NCI-H1048 (cell line): ENCODE data around the gene SS18L1.
A peak's percentile ranks its signal among the peaks of the same experiment; 100 is the strongest.
"Not testable (repeated sequence)": the region's sequence is repeated elsewhere in the genome, so short reads cannot be mapped to it uniquely, and the experiment has no call there.

Source experiments
- DNase-seq: peaks from one replicate; lab custom pipeline; 2025; lab: John Stamatoyannopoulos, UW

Gene SS18L1, protein sequence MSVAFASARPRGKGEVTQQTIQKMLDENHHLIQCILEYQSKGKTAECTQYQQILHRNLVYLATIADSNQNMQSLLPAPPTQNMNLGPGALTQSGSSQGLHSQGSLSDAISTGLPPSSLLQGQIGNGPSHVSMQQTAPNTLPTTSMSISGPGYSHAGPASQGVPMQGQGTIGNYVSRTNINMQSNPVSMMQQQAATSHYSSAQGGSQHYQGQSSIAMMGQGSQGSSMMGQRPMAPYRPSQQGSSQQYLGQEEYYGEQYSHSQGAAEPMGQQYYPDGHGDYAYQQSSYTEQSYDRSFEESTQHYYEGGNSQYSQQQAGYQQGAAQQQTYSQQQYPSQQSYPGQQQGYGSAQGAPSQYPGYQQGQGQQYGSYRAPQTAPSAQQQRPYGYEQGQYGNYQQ

DNA sequence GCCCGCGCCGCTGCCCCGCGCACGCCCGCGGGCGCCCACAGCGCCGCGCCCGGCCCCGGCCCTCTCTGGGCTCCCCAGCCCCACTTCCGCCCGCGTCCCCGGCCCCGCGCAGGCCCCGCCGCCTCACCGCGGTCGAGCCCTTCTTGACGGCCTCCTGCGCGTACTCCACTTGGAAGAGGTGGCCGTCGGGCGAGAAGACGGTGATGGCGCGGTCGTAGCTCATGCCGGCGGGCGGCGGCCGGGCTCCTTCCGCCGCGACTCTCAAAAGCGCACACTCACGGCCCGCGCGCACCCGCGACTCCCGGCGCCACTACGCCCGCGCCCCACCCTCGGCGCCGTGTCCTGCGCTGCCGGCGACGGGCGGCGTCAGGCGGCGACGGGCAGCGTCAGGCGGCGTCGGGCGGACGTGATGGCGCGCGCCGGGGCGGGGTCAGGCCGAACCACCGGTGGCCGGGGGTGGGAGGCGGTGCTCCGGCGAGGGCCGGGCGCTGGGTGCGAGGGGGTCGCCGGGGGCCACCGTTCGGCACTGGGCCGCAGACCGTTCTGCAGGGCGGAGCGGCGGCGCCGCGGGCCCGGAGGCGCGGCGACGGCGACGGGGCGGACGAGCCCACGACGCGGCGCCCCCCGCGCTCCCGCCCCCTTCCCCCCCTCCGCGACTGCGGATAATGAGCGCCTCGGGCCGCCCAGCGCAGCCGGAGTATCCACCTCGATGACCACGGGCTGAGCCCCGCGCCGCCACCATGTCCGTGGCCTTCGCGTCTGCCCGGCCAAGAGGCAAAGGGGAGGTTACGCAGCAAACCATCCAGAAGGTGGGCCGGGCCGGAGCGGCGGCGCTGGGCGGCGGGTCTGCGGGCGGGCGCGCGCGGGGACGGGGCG lies at the start of gene SS18L1, which contains the start of gene PSMA7:
TSS of gene SS18L1 (plus strand) at position 689 of the 876 bp plus-strand sequence. CDS start at position 741, 52 bp downstream.
TSS of gene PSMA7 (minus strand) at position 314 of the 876 bp plus-strand sequence. CDS start at position 223, 91 bp downstream.
- DNase-seq, result peak; percentile 67

DNA sequence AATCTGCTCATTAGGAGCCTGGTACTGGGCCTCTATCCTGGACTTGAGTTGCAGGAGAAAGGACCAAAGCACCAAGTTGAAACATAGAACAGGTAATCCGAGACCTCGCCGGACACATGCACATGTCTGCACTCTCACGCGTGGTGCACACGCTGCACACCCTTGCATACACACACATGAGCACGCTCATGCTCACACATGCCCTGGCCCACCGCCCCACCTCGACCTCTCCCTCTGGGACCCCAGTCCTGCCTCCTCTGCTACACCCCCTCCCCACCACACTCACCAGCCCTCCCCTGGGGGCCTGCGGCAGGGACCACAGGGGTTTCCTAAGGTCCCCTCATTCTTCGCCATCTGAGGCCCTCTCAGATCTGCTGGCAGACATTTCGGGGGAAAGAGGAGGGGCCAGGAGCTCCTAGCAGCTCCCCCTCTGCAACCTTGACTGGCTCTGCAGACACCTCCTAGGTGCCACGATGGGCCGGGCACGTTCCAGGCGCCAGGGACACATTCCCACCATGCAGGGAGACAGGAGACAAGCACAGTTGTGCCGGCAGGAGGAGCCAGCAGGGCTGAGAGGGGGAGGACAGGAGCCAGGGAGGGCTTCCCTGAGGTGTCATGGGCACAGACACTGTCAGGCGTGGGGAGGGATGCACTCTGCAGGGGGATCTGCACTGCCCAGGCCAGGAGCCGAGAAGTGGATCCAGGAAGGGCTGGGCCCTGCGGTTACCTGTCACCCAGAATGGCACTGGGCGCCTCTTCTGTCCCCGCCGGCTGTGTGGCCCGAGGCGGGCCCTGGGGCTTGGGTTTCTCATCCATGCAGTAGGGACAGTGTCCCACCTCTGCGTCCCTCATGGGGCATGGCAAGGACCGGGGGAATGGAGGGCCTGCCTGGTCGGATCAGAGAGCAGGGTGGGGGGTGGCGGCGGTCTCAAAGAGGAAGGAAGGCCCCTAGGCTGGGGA lies 46.9 kb upstream of the SS18L1 start:
- DNase-seq, result no peak

DNA sequence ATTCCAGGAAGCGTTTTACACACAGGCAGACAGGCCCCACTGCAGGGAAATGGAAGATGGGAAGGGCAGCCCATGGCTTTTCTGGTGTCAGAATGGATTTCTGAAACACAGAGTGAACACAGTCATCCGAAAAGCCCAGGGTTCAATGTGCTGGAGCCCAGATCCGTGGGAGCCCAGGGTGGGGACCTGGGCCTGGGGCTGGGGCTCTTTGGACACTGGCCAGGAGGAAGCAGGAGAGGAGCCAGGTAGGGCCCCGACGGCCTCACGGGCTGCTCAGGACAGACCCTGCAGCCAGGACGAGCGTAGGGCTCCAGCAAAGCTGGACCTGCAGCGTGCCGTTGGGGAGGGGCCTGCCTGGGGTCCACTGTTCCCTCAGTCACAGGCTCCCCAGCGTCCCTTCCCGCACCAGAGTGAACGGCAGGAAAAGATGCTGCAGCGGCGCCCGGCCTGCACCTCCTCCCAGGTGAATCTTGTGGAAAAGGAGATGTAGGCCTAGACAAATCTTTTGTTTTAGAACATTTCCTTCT lies 45.6 kb upstream of the SS18L1 start:
- no peak for DNase-seq

DNA sequence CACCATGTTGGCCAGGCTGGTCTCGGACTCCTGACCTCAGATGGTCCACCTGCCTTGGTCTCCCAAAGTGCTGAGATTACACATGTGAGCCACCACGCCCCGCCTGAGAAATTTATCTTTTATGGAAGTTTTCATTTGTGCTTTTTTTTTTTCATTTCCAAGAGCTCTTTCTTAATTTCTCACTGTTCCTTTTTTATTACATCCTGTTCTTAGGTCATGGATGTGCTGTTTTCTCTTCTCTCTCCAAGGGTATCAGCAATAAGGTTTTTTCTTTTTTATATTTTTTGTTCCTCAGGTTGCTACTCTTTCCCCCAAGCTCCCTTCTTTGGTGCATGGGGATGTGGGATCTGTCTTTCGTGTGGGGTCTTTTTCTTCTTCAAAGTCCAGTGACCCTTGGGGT lies 42.5 kb upstream of the SS18L1 start:
- no peak for DNase-seq

DNA sequence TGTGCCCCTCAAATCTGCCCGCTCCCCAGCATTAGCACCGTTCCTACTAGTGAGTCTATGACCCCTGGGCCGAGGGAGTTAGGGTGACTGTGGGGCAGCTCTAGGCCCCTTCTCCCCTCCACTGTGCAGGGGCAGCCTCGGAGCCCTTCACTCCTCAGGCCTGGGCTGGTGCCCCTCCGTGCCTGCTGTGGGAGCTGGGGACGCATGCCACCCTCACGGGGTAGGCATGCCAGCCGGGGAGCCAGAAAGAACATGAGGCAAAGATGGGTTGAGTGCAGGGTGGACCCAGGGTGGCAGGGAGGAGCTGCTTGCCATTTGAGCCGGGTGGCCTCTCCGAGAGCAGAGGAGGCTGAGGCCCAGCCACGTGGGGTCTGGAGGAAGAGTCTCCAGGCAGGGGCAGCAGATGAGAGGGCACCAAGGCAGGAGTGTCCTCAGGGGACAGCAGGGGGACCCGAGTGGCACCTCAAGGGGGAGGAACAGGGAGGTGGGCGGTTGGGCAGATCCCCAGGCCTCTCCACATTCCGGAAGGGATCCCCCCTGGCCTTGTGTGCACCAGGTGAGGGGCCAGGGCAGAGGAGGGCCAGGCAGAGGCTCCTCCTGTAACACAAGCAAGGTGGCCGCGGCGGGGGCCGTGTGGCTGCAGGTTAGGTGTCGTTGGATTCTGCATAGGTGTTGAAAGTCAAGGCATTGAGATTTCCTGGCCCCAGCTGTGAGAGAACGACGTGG lies 39.9 kb upstream of the SS18L1 start:
- DNase-seq, result no peak

DNA sequence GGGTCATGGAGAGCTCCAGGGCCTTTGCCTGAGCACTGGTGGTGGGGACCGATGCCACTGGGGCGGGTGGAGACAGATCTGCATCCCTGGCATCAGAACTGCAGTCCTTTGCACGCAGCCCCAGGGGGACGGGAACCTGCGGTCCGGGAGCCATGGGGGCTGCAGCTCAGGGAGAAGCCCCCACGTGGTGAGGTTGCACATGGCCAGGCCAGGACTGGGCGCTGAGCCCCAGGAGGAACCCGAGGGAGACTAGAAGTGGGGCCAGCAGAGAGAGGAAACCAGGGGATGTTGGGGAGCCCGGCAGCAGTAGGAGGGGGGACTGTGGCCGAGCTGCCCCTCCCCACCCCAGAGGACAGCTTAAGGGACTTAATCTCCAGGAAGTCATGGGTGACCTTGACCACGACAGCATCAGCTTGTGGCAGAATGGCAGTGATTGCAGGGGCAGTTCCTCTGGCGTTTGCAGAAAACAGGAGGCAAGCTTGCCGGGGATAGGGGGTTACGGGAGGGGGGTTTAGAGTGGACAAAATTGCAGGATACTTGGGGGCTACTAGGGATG lies 39.3 kb upstream of the SS18L1 start:
- no peak for DNase-seq

DNA sequence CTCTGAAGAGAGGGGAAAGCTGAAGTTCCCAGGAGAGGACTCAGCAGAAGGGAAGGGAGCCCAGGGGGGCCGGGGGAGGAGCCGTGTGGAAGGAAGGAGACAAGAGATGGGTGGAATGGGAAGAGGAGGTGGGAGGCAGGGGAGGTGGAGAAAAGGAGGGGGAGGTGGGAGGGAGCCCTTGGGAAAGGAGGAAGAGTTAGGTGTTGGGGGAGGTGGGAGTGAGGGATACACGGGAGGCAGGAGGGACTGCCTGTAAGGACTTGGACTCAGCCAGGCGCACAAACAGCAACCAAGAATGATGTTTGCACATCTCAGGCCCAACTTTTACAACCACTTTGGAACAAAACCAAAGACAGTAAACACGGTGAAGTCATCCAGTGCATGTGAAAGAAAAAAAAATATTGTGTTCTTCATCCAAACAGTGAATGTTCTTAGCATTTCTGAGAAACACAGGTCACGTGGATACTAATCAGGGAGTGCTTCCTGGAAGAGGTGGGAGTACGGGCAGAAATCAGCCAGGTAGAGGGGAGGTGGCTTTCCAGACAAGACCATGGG lies 38.7 kb upstream of the SS18L1 start:
- no peak for DNase-seq

DNA sequence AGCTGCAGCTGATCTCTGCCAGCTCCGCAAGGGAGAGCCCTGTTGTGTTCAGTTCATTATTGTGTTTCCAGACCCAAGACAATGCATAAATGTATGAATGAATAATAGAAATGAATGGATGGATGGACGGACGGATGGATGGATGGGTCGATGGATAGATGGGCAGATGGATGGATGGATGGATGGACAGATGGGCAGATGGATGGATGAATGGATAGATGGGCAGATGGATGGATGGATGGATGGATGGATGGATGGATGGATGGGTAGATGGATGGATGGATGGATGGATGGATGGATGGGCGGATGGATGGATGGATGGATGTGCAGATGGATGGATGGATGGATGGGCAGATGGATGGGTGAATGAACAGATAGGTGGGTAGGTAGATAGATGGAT lies 38.0 kb upstream of the SS18L1 start:
- no peak for DNase-seq

DNA sequence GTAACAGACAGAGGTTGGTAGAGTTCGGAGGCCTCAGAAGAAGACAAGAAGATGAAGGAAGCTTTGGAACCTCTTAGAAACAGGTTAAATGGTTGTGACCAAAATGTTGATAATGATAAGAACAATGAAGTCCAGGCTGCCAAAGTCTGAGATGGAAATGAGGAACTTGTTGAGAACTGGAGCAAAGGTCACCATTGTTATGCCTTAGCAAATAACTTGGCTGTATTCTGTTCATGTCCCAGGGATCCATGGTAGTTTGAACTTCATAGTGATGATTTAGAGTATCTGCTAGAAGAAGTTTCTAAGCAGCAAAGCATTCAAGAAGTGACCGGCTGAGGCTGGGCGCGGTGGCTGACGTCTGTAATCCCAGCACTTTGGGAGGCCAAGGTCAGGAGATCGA lies 32.4 kb upstream of the SS18L1 start:
- DNase-seq, result no peak

DNA sequence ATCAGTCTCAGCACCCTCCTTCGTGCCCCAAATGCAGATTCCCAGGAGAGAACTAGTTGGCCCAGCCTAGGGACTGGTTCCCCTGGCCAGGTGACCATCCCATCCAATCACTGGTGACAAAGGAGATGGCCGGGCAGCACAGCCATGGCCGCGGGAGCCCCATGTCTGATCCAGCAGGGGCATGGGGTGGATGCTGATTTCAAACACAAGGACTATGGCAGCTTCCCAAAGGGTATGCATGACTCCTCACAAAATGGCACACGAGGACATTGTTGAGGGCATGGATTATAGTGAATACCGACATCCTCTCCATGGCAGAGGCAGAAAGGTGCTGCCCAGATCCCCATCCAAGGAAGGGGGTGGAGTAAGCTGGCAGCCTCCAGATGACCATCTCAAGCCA lies 31.2 kb upstream of the SS18L1 start:
- DNase-seq, result no peak

DNA sequence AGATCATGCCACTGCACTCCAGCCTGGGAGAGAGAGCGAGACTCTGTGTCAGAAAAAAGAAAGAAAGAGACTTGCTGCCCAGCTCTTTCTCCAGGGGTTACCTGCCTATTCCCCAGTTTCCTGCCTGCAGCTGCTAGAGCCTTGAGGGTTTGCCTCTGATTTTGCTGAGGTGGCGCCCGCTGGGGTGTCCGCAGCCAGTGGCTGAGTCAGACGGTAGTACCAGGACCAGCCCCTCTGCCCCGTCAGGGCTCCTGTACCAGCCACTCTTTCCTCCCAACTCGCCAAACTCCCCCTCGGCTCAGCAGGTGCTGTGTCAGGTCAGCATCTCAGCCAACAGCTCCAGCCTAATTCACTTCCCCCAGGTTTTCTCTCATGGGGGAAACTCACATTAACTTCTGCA lies 28.7 kb upstream of the SS18L1 start:
- DNase-seq, result no peak

DNA sequence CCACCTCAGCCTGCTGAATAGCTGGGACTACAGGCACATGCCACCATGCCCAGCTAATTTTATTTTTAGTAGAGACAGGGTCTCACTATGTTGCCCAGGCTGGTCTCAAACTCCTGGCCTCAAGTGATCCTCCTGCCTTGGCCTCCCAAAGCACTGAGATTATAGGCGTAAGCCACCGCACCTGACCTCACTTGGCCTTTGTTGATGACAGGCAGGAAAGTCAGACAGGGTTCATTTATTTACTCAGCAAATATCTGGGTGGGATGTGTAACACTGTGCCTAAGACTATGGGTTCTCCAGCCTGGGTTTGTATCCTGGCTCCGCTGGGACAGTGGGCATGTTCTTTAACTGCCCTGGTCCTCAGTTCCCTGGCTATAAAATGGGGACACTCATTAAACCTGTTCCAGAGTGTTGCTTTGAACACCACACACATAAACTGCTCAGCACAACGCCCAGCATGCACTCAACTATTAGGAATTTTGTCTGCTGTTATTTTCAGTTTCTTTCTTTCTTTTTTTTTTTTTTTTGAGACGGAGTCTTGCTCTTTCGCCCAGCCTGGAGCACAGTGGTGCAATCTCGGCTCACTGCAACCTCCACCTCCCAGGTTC lies 27.7 kb upstream of the SS18L1 start:
- DNase-seq, result not testable (repeated sequence)

DNA sequence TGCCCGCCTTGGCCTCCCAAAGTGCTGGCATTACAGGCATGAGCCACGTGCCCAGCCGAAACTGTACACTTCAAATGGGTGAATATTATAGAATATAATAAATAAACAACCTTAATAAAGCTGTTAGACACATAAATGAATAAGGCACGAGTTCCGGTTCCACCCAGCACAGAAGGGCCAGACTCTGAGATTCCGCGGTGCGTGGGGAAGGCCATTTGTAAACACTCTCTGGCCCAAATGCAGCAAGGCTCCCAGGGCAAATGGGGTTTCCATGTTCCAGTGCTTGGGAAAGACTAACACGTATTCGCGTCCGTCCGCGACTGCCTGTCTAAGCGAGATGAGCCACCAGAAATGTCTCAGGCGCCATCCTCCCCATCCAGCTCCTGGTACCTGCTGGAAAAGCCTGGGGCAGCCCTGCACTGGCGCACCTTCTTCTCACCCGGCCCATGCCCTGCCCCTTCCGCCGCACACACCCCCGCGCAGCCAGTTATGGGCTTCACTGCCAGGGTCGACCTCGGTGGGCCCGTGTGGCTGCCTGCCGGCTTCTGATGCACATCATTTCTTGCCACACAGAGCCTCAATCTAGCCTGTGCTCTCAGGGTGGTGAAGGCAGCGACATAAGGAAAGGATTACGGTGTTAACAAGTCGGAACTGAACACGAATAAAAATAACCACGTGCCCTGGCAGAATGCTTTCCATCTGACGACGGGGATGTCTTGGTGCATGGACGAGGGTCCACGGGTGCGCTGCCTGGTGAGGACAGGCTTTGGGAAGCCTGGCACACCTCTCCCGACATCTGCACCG lies 26.8 kb upstream of the SS18L1 start:
- DNase-seq, result no peak

DNA sequence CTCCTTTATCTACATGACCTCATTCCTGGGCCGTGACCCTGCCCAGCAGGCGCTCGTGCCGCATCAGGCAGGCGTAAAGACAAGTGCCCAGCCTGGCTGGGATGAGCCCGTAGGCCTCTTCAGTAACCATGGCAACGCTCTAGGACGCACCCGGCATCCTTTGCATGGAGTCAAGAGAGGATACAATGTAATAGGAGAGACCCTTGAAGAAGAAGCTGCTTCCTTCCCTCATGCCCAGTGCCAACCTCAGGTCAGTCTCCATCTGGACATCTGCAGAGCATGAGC lies 26.3 kb upstream of the SS18L1 start:
- no peak for DNase-seq

DNA sequence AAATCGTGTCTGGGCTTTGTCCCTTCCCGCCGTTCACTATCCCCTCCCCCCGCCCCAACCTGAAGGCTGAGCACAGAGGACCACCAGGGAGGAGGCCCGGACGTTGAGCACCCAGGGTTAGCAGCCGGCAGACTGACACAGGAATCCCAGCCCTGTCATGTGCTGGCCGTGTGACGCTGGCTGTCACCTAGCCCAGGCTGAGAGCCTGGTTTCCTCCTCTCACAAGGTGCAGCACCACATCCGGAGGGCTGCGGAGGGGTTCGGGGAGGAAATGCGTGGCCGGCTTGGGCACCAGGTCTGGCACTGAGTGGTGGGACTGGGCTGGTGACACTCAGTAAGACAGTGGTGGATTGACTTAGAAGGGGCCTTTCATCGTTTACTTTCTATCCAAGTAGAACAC lies 25.9 kb upstream of the SS18L1 start:
- DNase-seq, result no peak

DNA sequence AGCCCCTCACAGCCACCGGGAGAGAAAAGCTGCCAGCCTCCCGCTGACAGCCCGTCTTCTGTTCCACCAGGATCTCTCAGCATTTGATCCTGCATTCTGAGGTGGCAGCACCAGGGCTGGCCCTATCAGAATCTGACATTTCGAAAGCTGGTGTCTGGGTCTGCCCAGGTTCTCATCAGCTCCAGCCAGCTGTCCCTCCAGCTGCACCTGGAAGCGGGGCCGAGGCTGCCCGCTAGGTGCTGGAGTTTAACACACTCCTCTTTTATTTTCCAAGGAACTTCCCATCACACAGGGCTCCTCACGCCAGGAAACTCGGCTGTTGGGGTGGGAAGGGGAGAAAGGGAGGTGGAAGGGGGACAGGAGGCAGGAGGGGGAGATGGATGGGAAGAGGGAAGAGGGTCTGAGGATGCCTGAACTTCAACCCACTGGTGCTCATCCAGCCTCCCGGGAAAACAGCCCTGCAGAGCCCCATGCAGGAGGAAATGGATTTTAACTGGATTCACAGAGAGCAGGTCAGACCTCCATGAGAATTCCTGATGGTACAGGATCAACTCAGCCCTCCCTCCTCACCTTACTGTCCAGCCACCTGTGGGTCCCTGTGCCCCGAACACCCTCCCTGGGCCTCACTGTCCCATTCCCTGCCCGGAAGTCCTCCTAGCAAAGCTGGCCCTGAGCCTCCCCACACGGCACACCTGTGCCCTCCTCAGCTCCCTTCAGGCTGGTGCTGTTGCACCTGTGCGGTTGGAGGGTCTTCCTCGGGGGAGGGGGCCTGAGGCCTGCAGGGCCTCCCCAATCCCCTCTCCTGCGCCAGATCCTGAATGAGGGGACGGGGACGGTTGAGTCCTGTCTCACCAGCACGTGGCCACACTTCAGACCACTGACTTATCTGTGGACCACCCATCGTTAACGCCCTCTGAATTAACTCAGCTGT lies 25.2 kb upstream of the SS18L1 start:
- DNase-seq, result no peak

DNA sequence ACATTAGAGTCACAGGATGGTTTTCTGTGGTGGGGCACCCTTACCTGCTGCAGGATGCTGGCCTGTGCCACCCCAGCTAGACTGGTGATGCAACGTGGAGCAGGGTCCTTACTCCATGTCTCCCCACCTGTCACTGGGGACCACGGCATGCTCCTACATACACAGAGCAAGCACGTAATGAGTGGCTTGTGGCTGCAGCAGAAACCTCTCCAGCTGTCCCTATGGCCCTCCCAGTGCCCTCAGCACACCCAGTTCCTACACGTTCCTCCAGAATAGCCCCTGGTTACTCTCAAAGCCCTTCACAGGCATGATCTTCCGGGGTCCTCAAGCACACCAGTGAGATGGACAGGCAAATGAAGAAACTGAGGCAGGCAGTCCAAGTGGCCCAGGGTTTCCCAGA lies 24.5 kb upstream of the SS18L1 start:
- no peak for DNase-seq
